K562 (cell line): ENCODE data around the gene GAB2.

ENCODE experiments used
- ATF7 ChIP-seq: fragments of 450-650 bp; IDR thresholded peaks from 2 replicates; pipeline ENCODE4 v1.7.1; 2014; ENCODE audit warnings: mild to moderate bottlenecking, moderate library complexity
- CBX5 ChIP-seq: IDR thresholded peaks from 2 replicates; pipeline ENCODE4 v1.6.1; 2014; ENCODE audit warnings: low read depth, borderline replicate concordance
- EP300 ChIP-seq: IDR thresholded peaks from 2 replicates; pipeline ENCODE4 v1.6.1; 2012; ENCODE audit warnings: low read length, improper control_type of control experiment
- FOXK2 ChIP-seq, 2 experiments: fragments of 450-650 bp; IDR thresholded peaks in 1 of 2; conservative IDR thresholded peaks in 1 of 2; 2 replicates each; pipeline ENCODE4 v1.6.1; 2016; ENCODE audit warnings: low read depth in 2 of 2, mild to moderate bottlenecking in 1 of 2
- JUN ChIP-seq, 2 experiments: sonication (generic) in 1 of 2; formaldehyde crosslinking in 1 of 2; IDR thresholded peaks; 2 replicates each; pipeline versions ENCODE4 v1.6.1 to v1.8.0; 2012 to 2022; ENCODE audit warnings: borderline replicate concordance in 2 of 2, mild to moderate bottlenecking in 2 of 2, improper control_type of control experiment in 1 of 2, low read depth in 1 of 2, low read length in 1 of 2, missing genetic modification reagents in 1 of 2
- POLR2AphosphoS2 ChIP-seq: IDR thresholded peaks from 2 replicates; pipeline ENCODE4 v1.6.1; 2012; ENCODE audit warnings: low read length, improper control_type of control experiment
- POLR2AphosphoS5 ChIP-seq: IDR thresholded peaks from 2 replicates; pipeline ENCODE4 v1.6.1; 2011; ENCODE audit warnings: mild to moderate bottlenecking, low read depth, low read length, moderate library complexity; ENCODE audit not compliant: control insufficient read depth, insufficient read depth
- RFX1 ChIP-seq: fragments of 450-650 bp; IDR thresholded peaks from 2 replicates; pipeline ENCODE4 v1.6.1; 2016; ENCODE audit warnings: mild to moderate bottlenecking, moderate library complexity
- ZFX ChIP-seq: sonication (generic); formaldehyde crosslinking; IDR thresholded peaks from 2 replicates; pipeline ENCODE4 v1.8.0; 2022; ENCODE audit warnings: mild to moderate bottlenecking, missing genetic modification reagents, moderate library complexity
- TF ChIP-seq, protein P1 (sequence below): fragments of 250-450 bp; sonication (Bioruptor Pico); IDR thresholded peaks from 2 replicates; pipeline ENCODE4 v1.4.0; 2020
- TF ChIP-seq, protein P2 (sequence below), 3 experiments: IDR thresholded peaks in 2 of 3; conservative IDR thresholded peaks in 1 of 3; 2 replicates each; pipeline ENCODE4 v1.5.1; 2011 to 2012; ENCODE audit warnings: low read length in 3 of 3, mild to moderate bottlenecking in 3 of 3, control low read depth in 2 of 3, improper control_type of control experiment in 1 of 3, inconsistent platforms in 1 of 3, low read depth in 1 of 3, mixed read lengths in 1 of 3, moderate library complexity in 1 of 3; ENCODE audit not compliant: insufficient read depth in 2 of 3
- TF ChIP-seq, protein P3 (sequence below): sonication (generic); formaldehyde crosslinking; IDR thresholded peaks from 2 replicates; pipeline ENCODE4 v1.8.1; 2023; ENCODE audit warnings: mild to moderate bottlenecking, missing genetic modification reagents, moderate library complexity
- TF ChIP-seq, protein P4 (sequence below): fragments of 450-650 bp; IDR thresholded peaks from 2 replicates; pipeline ENCODE4 v1.6.1; 2017; ENCODE audit warnings: antibody characterized with exemption, mild to moderate bottlenecking
- TF ChIP-seq, protein P5 (sequence below): sonication (generic); formaldehyde crosslinking; IDR thresholded peaks from 2 replicates; pipeline ENCODE4 v1.8.0; 2022; ENCODE audit warnings: missing genetic modification reagents, mild to moderate bottlenecking, borderline replicate concordance

DNA sequence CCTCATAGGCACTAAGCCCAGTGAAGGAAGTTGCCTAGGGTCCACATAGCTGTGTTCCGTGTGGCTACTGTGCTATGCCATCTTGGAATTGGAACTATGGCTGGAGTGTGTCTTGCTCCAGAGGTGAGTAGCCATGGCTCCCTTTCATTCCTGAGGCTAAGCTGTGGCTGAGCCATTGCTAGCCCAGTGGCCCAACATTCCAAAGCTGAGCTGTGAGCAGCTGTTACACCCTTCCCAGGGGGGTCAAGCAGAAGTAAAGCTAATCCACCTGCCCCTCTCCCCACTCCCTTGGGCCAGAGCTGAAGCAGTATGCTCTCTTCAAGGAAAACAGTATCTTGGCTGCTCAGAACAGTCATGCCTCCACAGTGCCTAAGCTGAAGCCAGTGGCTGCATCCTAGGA, 177.8 kb downstream of the GAB2 start:
- TF ChIP-seq ZFX (CRISPR knock-in tag) (no peak), POLR2AphosphoS5 (no peak), JUN (IDR thresholded peaks at IDR 0.05; ENCODE audit: borderline replicate concordance, low read depth, low read length) (no peak), JUN (CRISPR knock-in tag; IDR thresholded peaks at IDR 0.05; ENCODE audit: borderline replicate concordance) (no peak), ATF7 (no peak), EP300 (no peak), POLR2AphosphoS2 (no peak), FOXK2 (conservative IDR thresholded peaks at IDR 0.05 in 1 of 2, IDR thresholded peaks at IDR 0.05 in 1 of 2; ENCODE audit: low read depth in 2 of 2) (no peak), RFX1 (no peak), CBX5 (no peak)
- TF ChIP-seq, protein P1, sequence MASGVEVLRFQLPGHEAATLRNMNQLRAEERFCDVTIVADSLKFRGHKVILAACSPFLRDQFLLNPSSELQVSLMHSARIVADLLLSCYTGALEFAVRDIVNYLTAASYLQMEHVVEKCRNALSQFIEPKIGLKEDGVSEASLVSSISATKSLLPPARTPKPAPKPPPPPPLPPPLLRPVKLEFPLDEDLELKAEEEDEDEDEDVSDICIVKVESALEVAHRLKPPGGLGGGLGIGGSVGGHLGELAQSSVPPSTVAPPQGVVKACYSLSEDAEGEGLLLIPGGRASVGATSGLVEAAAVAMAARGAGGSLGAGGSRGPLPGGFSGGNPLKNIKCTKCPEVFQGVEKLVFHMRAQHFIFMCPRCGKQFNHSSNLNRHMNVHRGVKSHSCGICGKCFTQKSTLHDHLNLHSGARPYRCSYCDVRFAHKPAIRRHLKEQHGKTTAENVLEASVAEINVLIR (CRISPR knock-in tag), result no peak
- TF ChIP-seq, protein P2, sequence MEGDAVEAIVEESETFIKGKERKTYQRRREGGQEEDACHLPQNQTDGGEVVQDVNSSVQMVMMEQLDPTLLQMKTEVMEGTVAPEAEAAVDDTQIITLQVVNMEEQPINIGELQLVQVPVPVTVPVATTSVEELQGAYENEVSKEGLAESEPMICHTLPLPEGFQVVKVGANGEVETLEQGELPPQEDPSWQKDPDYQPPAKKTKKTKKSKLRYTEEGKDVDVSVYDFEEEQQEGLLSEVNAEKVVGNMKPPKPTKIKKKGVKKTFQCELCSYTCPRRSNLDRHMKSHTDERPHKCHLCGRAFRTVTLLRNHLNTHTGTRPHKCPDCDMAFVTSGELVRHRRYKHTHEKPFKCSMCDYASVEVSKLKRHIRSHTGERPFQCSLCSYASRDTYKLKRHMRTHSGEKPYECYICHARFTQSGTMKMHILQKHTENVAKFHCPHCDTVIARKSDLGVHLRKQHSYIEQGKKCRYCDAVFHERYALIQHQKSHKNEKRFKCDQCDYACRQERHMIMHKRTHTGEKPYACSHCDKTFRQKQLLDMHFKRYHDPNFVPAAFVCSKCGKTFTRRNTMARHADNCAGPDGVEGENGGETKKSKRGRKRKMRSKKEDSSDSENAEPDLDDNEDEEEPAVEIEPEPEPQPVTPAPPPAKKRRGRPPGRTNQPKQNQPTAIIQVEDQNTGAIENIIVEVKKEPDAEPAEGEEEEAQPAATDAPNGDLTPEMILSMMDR (IDR thresholded peaks at IDR 0.05 in 2 of 3, conservative IDR thresholded peaks at IDR 0.05 in 1 of 3; ENCODE audit: insufficient read depth in 2 of 3, low read depth in 1 of 3, low read length in 3 of 3), result no peak
- TF ChIP-seq, protein P3, sequence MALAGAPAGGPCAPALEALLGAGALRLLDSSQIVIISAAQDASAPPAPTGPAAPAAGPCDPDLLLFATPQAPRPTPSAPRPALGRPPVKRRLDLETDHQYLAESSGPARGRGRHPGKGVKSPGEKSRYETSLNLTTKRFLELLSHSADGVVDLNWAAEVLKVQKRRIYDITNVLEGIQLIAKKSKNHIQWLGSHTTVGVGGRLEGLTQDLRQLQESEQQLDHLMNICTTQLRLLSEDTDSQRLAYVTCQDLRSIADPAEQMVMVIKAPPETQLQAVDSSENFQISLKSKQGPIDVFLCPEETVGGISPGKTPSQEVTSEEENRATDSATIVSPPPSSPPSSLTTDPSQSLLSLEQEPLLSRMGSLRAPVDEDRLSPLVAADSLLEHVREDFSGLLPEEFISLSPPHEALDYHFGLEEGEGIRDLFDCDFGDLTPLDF (CRISPR knock-in tag), result no peak
- TF ChIP-seq, protein P4, sequence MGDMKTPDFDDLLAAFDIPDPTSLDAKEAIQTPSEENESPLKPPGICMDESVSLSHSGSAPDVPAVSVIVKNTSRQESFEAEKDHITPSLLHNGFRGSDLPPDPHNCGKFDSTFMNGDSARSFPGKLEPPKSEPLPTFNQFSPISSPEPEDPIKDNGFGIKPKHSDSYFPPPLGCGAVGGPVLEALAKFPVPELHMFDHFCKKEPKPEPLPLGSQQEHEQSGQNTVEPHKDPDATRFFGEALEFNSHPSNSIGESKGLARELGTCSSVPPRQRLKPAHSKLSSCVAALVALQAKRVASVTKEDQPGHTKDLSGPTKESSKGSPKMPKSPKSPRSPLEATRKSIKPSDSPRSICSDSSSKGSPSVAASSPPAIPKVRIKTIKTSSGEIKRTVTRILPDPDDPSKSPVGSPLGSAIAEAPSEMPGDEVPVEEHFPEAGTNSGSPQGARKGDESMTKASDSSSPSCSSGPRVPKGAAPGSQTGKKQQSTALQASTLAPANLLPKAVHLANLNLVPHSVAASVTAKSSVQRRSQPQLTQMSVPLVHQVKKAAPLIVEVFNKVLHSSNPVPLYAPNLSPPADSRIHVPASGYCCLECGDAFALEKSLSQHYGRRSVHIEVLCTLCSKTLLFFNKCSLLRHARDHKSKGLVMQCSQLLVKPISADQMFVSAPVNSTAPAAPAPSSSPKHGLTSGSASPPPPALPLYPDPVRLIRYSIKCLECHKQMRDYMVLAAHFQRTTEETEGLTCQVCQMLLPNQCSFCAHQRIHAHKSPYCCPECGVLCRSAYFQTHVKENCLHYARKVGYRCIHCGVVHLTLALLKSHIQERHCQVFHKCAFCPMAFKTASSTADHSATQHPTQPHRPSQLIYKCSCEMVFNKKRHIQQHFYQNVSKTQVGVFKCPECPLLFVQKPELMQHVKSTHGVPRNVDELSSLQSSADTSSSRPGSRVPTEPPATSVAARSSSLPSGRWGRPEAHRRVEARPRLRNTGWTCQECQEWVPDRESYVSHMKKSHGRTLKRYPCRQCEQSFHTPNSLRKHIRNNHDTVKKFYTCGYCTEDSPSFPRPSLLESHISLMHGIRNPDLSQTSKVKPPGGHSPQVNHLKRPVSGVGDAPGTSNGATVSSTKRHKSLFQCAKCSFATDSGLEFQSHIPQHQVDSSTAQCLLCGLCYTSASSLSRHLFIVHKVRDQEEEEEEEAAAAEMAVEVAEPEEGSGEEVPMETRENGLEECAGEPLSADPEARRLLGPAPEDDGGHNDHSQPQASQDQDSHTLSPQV, result no peak
- TF ChIP-seq, protein P5, sequence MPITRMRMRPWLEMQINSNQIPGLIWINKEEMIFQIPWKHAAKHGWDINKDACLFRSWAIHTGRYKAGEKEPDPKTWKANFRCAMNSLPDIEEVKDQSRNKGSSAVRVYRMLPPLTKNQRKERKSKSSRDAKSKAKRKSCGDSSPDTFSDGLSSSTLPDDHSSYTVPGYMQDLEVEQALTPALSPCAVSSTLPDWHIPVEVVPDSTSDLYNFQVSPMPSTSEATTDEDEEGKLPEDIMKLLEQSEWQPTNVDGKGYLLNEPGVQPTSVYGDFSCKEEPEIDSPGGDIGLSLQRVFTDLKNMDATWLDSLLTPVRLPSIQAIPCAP (CRISPR knock-in tag), result no peak
